Measurements from ENCODE around the gene KLHL12.
"Not testable (repeated sequence)": the region's sequence is repeated elsewhere in the genome, so short reads cannot be mapped to it uniquely, and the experiment has no call there.

KLHL12 gene

DNA sequence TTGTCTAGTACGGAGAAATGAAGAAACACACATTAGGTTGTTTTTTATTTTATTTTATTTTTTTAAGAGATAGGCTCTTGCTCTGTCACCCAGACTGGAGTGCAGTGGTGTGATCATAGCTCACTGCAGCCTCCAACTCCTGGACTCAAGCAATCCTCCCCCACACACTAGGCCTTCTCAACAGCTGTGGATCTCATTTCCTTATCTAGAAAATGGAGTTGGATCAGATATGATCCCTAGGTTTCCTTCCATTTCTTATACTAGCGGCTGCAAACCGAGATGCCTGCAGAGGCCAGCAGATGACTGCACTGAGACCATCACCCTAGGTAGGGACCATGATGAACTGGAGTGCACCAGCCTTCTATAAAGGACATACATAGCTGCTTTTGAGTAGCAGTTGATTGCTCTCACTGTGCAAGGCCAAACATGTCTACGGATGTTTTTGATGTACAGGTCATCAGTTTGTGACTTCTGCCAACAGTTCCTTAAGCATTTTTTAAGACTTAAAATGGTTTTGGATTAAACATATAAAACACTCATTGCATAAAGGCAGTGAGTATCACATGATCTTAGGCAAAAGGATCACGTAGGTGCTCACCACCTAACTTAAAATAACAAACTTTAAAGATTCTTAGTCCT, 11.4 kb upstream of the KLHL12 start:
- TF ChIP-seq, protein P1, sequence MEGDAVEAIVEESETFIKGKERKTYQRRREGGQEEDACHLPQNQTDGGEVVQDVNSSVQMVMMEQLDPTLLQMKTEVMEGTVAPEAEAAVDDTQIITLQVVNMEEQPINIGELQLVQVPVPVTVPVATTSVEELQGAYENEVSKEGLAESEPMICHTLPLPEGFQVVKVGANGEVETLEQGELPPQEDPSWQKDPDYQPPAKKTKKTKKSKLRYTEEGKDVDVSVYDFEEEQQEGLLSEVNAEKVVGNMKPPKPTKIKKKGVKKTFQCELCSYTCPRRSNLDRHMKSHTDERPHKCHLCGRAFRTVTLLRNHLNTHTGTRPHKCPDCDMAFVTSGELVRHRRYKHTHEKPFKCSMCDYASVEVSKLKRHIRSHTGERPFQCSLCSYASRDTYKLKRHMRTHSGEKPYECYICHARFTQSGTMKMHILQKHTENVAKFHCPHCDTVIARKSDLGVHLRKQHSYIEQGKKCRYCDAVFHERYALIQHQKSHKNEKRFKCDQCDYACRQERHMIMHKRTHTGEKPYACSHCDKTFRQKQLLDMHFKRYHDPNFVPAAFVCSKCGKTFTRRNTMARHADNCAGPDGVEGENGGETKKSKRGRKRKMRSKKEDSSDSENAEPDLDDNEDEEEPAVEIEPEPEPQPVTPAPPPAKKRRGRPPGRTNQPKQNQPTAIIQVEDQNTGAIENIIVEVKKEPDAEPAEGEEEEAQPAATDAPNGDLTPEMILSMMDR (IDR thresholded peaks at IDR 0.05; ENCODE audit: low read depth, low read length, missing control alignments): no peak
- no peak for DNase-seq (ENCODE audit: low read depth)
- no peak overlapping the region for H3K4me3 ChIP-seq (ENCODE audit: low read depth, low read length)

- not testable (repeated sequence) for DNase-seq (ENCODE audit: low read depth); H3K4me3 ChIP-seq (ENCODE audit: low read depth, low read length)
Measured at GRCh38 chr1:202936409-202936808, 9.4 kb upstream of the KLHL12 start.

DNA sequence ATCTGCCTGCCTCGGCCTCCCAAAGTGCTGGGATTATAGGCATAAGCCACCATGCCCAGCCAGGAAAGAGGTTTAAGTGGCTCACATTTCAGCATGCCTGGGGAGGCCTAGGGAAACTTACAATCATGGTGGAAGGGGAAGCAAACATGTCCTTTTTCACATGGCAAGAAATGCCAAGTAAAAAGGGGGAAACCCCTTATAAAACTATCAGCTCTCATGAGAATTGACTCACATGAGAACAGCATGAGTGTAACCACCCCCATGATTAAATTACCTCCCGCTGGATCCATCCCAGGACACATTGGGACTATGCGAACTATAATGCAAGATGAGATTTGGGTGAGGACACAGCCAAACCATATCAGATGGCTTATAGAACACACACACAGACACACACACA, 8.8 kb upstream of the KLHL12 start:
- H3K4me3 ChIP-seq (ENCODE audit: low read depth, low read length): no peak overlapping the region
- TF ChIP-seq, protein P1 (IDR thresholded peaks at IDR 0.05; ENCODE audit: low read depth, low read length, missing control alignments): no peak
- no peak for DNase-seq (ENCODE audit: low read depth)

DNA sequence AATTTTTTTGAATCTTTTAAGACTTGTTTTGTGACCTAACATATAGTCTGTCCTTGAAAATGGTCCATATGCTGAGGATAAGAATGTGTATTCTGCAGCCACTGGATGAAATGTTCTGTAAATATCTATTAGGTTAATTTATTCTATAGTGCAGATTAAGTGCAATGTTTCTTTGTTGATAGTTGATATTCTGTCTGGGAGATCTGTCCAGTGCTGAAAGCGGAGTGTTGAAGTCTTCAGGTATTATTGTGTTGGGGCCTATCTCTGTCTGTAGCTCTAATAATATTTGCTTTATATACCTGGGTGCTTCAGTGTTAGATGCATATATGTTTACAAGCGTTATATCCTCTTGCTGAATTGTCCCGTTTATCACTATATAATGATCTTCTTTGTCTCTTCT, 7.7 kb upstream of the KLHL12 start:
- no peak overlapping the region for H3K4me3 ChIP-seq (ENCODE audit: low read depth, low read length)
- TF ChIP-seq, protein P1 (IDR thresholded peaks at IDR 0.05; ENCODE audit: low read depth, low read length, missing control alignments): no peak
- no peak for DNase-seq (ENCODE audit: low read depth)

DNA sequence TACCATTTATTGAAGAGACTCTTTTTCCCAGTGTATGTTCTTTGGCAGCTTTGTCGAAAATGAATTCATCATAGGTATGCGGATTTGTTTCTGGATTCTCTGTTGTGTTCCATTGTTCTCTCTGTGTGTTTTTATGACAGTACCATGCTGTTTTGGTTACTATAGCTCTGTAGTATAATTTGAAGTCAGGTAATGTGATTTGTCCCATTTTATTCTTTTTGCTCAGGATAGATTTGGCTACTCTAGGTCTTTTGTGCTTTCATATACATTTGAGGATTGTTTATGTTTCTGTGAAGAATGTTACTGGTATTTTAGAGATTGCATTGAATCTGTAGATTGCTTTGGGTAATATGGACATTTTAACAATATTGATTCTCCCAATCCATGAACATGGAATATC, 5.4 kb upstream of the KLHL12 start:
- DNase-seq (ENCODE audit: low read depth): no peak
- H3K4me3 ChIP-seq (ENCODE audit: low read depth, low read length): no peak overlapping the region
- TF ChIP-seq, protein P1 (IDR thresholded peaks at IDR 0.05; ENCODE audit: low read depth, low read length, missing control alignments): no peak

GRCh38 chr1:202923533-202923932, 3.5 kb downstream of the KLHL12 start:
- DNase-seq (ENCODE audit: low read depth): no peak
- TF ChIP-seq, protein P1 (IDR thresholded peaks at IDR 0.05; ENCODE audit: low read depth, low read length, missing control alignments): no peak
- no peak overlapping the region for H3K4me3 ChIP-seq (ENCODE audit: low read depth, low read length)

DNA sequence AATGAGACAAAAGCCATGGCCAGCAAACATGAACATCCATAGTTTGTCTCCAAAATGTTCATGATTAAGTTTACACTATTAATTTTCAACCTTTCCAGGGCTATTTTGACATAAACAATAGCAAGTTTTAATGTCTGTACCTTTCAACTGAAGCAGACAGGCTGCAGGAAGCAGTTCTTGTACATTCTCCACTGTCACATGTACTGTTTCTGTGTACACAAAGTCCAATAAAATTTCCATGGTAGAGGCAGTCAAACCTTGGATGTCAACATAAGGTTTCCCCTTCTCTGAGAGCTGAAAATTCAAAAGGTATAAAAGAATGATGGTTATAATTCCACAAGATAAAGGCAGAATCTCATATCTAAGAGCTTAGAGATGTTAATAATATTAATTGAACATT, 7.4 kb downstream of the KLHL12 start:
- TF ChIP-seq, protein P1 (IDR thresholded peaks at IDR 0.05; ENCODE audit: low read depth, low read length, missing control alignments): no peak
- H3K4me3 ChIP-seq (ENCODE audit: low read depth, low read length): no peak overlapping the region
- no peak for DNase-seq (ENCODE audit: low read depth)

Measured in GM12864 (cell line).